Activated CD4-positive, alpha-beta memory T cell treated with anti-CD3 and anti-CD28 coated beads, Interleukin-2, amount 10 ng/mL, durations not matched to agents 7 days and 5 days (primary cell): Measurements from ENCODE around the gene MEIOSIN. TPM values are rescaled to one million over a fixed set of nuclear protein-coding genes. Genes with fewer than 3 reads are reported as not detected.
"Not testable (repeated sequence)": the region's sequence is repeated elsewhere in the genome, so short reads cannot be mapped to it uniquely, and the experiment has no call there.

Experiments used
- CTCF ChIA-PET: fragments of 350-600 bp; sonication (Branson Sonifier 250); formaldehyde crosslinking; loops from one replicate; lab custom pipeline; 2021; ENCODE audit warnings: antibody characterized with exemption, inconsistent platforms; lab: Charles Lee
- POLR2A ChIA-PET: fragments of 350-600 bp; sonication (Branson Sonifier 250); formaldehyde crosslinking; loops from one replicate; lab custom pipeline; 2021; ENCODE audit warnings: antibody characterized with exemption; lab: Charles Lee
- DNase-seq: peaks from one replicate; pipeline ENCODE4 v3.0.0-alpha.2; 2020
- H3K27ac Mint-ChIP-seq: one replicate; pipeline ENCODE4 v1.8.0; 2021; ENCODE audit warnings: mild to moderate bottlenecking, mixed read lengths
- H3K27me3 Mint-ChIP-seq: one replicate; pipeline ENCODE4 v1.8.0; 2021; ENCODE audit warnings: mixed read lengths
- H3K36me3 Mint-ChIP-seq: one replicate; pipeline ENCODE4 v1.8.0; 2021; ENCODE audit warnings: low read depth, mixed read lengths
- H3K4me1 Mint-ChIP-seq: one replicate; pipeline ENCODE4 v1.8.0; 2021; ENCODE audit warnings: mixed read lengths
- H3K4me3 Mint-ChIP-seq: one replicate; pipeline ENCODE4 v1.8.0; 2021; ENCODE audit warnings: mild to moderate bottlenecking, mixed read lengths
- H3K9me3 Mint-ChIP-seq: one replicate; pipeline ENCODE4 v1.8.0; 2021; ENCODE audit warnings: mixed read lengths
- total RNA-seq, 2 experiments: library from RNA; stranded (reverse); gene quantifications; one replicate each; pipeline ENCODE4 v1.2.3, GENCODE V29; 2021

MEIOSIN gene
- total RNA-seq, 2 experiments from 2014 or later, result not detected

DNA sequence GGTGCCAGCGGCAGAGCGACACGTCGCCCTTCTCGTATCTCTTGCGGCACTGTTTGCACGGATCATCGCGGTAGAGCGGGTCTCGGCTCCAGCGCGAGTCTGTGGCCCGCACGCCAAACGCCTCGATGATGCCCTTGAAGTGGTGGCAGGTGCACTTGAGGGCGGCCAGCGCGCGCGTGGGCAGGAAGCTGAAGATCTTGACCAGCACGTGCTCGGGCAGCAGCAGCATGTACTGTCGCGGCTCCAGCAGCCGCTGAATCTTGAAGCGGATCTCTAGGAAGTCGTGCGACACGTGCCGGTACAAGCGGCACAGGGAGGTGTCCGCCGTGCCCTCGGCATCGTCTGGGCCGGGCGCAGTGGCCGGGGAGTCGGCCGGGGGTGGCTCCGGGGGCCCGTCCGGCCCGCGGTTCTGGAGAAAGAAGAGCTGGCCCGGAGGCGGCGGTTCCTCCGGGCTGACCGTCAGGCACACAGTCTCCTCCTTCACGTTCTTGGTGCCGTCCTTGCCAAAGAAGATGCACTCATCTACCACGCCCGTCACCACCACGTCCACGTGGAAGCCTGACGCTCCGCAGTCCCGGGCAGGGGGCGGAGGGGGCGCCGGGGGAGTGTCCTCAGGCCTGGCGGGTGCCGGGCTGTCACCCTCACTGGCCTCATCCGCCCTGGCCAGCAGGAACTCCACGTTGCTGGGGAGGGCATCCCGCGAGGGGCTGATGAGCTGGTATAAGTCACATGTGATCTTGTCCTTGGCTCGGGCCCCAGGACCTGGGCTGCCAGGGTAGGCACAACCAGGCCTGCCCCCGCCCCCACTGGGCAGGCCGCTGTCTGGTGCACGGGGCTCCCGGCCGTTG is 21.2 kb upstream of the MEIOSIN start:
- H3K4me3 Mint-ChIP-seq, result no peak overlapping the region
- H3K9me3 Mint-ChIP-seq, result no peaks in the 10 kb centered on the region
- H3K27ac Mint-ChIP-seq, result no peak overlapping the region
- CTCF ChIA-PET, result no interaction called here
- peaks cover 28% of the 10 kb centered on the region for H3K36me3 Mint-ChIP-seq
- POLR2A ChIA-PET, result interaction anchor here (1.1 kb wide), 1 partner anchor 11 kb away, joined by 3 read pairs; no protein-coding TSS in a partner anchor
- H3K4me1 Mint-ChIP-seq, result peaks cover 26% of the 10 kb centered on the region
- H3K27me3 Mint-ChIP-seq, result no peaks in the 10 kb centered on the region
- DNase-seq, result no peak

DNA sequence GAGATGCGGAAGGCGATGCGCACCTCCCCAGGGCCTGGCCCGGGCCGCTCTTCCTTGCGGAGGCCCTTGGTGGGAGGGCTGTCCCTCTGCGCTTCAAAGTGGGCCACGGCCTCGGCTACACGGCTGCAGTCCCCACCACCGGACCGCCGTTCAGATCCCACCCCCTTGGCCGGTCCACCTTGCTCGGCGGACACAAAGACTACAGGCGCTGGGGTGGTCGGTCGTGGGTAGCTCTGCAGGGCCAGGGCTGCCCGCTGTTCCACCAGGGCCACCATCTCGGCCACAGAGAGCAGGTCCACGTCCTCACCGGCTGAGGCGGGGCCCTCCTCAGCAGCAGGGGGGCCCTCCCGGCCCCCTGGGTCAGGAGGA is 20.6 kb upstream of the MEIOSIN start:
- CTCF ChIA-PET, result no interaction called here
- Mint-ChIP-seq H3K36me3 (peaks cover 28% of the 10 kb centered on the region), H3K9me3 (no peaks in the 10 kb centered on the region), H3K27me3 (no peaks in the 10 kb centered on the region), H3K27ac (no peak overlapping the region), H3K4me3 (no peak overlapping the region), H3K4me1 (peaks cover 30% of the 10 kb centered on the region)
- no peak for DNase-seq
- POLR2A ChIA-PET, result interaction anchor here (1.1 kb wide), 1 partner anchor 11 kb away, joined by 3 read pairs; no protein-coding TSS in a partner anchor

DNA sequence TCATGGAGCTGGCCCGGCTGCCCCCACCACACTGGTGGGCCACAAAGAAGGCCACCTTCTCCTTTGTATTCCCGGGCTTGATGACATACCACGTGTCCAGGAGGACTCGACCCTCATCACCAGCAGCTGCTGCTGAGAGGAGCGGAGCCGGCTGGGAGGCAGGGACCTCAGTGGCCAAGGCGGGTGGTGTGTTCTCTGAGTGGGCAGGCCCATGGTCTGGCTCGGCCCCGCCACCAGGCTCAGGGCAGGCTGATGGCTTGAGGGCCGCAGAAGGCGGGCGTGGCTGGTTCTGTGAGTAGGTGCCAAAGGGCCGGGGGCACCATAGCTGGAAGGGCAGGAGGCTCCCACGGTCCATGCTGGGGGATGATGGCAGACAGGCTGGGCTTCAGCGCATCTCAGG is 20.1 kb upstream of the MEIOSIN start:
- CTCF ChIA-PET, result interaction anchor here (1.0 kb wide), 1 partner anchor 21 kb away, joined by 4 read pairs; the partner anchor contains the start of genes QPCTL and SNRPD2
- H3K4me1 Mint-ChIP-seq, result peaks cover 34% of the 10 kb centered on the region
- DNase-seq, result no peak
- POLR2A ChIA-PET, result interaction anchor here (1.1 kb wide), 1 partner anchor 10 kb away, joined by 3 read pairs; no protein-coding TSS in a partner anchor
- H3K9me3 Mint-ChIP-seq, result no peaks in the 10 kb centered on the region
- H3K36me3 Mint-ChIP-seq, result peaks cover 28% of the 10 kb centered on the region
- no peak overlapping the region for H3K4me3 Mint-ChIP-seq
- no peaks in the 10 kb centered on the region for H3K27me3 Mint-ChIP-seq
- no peak overlapping the region for H3K27ac Mint-ChIP-seq

DNA sequence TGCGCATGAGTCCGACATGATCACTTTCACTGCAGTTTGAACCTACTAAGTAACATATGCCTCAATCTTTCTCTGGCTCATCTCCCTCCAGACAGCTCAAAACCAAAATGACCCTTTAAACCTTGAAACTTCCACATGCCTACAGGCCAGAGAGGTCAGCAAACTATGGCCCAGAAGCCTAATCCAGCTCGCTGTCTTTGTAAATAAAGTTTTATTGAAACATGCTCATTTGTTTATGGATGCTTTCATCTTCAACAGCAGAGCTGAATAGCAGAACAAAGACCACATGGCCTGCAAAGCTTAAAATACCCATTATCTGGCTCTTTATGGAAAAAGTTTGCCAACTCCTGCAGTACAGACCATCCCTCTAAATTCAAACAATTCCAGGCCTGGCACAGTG is 18.1 kb upstream of the MEIOSIN start:
- POLR2A ChIA-PET, result interaction anchor here (1.3 to 4.4 kb wide), 3 partner anchors 8 to 24 kb away, joined by 7 to 31 read pairs (median 29); partner anchors contain the start of genes FBXO46, QPCTL and SNRPD2
- Mint-ChIP-seq H3K9me3 (no peaks in the 10 kb centered on the region), H3K27me3 (no peaks in the 10 kb centered on the region), H3K27ac (no peak overlapping the region), H3K36me3 (peaks cover 32% of the 10 kb centered on the region), H3K4me1 (peaks cover 48% of the 10 kb centered on the region), H3K4me3 (no peak overlapping the region)
- CTCF ChIA-PET, result interaction anchor here (0.9 to 4.6 kb wide), 6 partner anchors 15 to 73 kb away, joined by 3 to 70 read pairs (median 14); partner anchors contain the start of genes FBXO46, QPCTL, SIX5 and SNRPD2
- no peak for DNase-seq

DNA sequence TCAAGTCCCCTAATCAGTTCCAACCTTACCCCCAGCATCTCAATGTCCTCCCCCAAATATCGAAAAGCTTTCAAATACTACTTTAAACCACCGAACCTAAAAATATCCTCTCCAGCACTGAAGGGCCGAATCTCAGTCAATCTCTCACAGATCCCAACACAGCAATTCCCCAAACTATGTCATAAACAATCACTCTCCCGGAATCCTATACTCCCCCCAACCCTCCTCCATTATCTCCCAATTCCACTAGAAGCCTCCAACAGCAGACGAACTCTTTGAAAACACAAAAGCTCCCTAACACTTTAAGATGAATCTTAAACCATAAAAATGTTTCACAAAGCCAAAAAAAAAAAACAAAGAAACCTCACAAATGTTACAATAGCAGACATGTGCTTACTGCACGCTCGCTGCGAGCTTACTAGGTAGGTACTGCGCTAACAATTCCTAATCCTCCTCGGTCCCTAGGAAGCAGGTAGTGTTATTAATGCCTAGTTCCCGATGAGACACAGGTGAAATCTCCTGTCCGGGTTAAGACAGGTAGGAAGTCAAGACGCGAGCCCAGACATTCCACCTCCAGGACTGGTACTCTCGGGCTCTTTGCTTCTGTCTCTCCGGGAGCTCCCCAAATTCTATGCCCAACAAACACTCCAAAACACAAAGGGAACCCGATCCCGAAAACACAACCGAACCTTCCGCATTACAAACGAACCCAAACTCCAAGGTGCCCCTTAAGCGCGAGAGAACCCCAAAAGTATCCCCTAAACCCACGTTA is 16.7 kb upstream of the MEIOSIN start:
- POLR2A ChIA-PET, result interaction anchor here (0.7 to 4.4 kb wide), 12 partner anchors 7 to 248 kb away, joined by 3 to 31 read pairs (median 6); partner anchors contain the start of genes FBXO46, FOSB, IRF2BP1 and QPCTL
- Mint-ChIP-seq H3K4me1 (peaks cover 45% of the 10 kb centered on the region), H3K4me3 (peak overlapping the region; percentile 96), H3K9me3 (no peaks in the 10 kb centered on the region), H3K36me3 (peaks cover 30% of the 10 kb centered on the region), H3K27me3 (no peaks in the 10 kb centered on the region), H3K27ac (peak overlapping the region; percentile 88)
- CTCF ChIA-PET, result interaction anchor here (0.6 to 4.6 kb wide), 22 partner anchors 9 to 826 kb away, joined by 3 to 70 read pairs (median 5); partner anchors contain the start of genes FBXO46, QPCTL, SIX5 and SNRPD2
- no peak for DNase-seq

DNA sequence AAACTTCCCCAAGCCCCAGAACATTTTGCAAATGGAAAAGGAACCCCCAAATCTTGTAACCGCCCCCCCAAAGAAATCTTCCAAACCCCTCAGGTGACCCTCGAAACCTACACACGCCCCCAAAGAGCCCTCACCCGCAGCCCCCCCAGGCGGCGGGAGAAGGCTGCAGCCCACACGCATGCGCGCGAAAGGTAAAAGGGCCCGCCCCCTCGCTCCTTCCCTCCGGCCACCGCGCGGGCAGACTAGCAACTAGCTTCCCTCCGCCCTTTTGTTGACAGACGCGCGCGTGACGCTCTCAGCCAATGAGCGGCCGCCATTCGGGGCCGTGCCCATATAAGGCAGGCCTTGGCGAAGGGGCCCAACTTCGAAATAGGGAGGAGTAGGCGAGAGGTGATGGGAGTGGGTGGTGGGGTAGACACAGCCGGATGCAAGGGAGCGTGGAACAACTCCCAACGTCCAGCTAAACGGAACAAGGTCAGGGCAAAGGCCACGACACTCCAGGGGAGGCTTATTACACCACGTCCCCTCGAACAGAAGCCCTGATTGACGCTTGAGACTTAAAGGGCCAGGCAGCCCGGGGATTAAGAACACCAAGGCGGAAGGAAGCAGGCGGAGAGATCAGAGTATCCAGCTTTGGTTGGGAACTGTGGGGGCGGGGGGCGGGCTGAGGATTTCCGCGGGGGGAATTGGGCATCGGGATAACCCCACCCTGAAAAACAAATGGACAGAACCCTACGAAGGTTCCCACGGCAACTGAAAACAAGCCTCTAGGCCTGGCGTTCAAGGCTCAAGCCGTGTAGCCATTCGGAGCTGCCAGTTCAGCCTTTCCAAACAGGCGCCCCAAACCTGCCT is 15.9 kb upstream of the MEIOSIN start:
- Mint-ChIP-seq H3K9me3 (no peaks in the 10 kb centered on the region), H3K27ac (peak overlapping the region; percentile 88), H3K4me3 (peak overlapping the region; percentile 96), H3K4me1 (peaks cover 47% of the 10 kb centered on the region), H3K36me3 (peaks cover 31% of the 10 kb centered on the region), H3K27me3 (no peaks in the 10 kb centered on the region)
- ChIA-PET POLR2A (interaction anchor here (0.7 to 4.4 kb wide), 15 partner anchors 8 to 249 kb away, joined by 3 to 31 read pairs (median 4); partner anchors contain the start of genes FBXO46, FOSB, IRF2BP1 and QPCTL), CTCF (interaction anchor here (0.6 to 4.6 kb wide), 24 partner anchors 8 to 825 kb away, joined by 3 to 70 read pairs (median 4); partner anchors contain the start of genes FBXO46, QPCTL, SIX5 and SNRPD2)
- DNase-seq, result peak; percentile 99

DNA sequence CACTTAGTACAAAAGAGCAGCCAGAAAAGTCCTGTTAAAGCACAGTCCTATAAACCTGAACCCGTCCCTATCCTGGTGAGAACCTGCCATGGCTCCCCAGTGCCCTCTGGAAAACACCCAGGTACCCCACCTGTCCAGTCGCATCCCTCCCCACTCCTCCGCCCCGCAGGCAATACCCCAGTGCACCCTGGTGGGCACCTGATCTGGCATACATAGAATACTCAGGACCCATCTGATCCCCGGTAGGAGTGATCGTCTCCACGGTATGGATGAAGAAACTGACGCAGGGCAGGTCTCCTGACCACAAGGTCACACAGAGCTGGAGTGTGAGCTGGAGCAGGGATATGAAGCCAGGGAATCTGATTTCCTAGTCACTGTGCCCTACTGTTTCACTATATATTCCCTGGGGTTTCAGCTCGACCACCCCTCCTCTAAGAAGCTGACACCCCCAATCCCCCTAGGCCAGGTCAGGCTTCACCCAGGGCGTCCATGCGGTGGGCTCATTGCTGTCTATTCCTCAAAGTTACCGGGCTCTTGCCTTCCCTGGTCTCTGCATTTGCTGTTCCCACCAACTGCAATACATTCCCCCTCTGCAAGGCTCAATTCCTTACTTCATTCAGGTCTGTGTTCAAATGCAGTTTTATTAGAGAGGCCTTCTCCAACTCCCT is 15.1 kb upstream of the MEIOSIN start:
- ChIA-PET POLR2A (interaction anchor here (1.1 to 4.4 kb wide), 11 partner anchors 8 to 185 kb away, joined by 3 to 31 read pairs (median 8); partner anchors contain the start of genes FBXO46, QPCTL, SIX5 and SNRPD2), CTCF (interaction anchor here (0.6 to 4.6 kb wide), 8 partner anchors 7 to 210 kb away, joined by 3 to 70 read pairs (median 6); partner anchors contain the start of genes FBXO46, QPCTL, SIX5 and SNRPD2)
- Mint-ChIP-seq H3K27ac (peak overlapping the region; percentile 88), H3K4me1 (peaks cover 47% of the 10 kb centered on the region), H3K36me3 (peaks cover 31% of the 10 kb centered on the region), H3K27me3 (no peaks in the 10 kb centered on the region), H3K4me3 (peak overlapping the region; percentile 96), H3K9me3 (no peaks in the 10 kb centered on the region)
- DNase-seq, result no peak

DNA sequence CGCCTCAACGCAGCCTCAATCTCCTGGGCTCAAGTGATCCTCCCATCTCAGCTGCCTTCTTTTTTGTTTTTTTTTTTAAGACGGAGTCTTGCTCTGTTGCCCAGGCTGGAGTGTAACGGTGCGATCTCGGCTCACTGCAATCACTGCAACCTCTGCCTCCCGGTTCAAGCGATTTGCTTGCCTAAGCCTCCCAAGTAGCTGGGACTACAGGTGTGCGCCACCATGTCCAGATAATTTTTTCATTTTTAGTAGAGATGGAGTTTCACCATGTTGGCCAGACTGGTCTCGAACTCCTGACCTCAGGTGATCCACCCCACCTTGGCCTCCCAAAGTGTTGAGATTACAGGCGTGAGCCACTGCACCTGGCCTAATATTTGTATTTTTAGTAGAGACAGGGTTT is 13.2 kb upstream of the MEIOSIN start:
- H3K4me3 Mint-ChIP-seq, H3K27ac Mint-ChIP-seq, H3K9me3 Mint-ChIP-seq, H3K27me3 Mint-ChIP-seq, DNase-seq: not testable (repeated sequence)
- peaks cover 46% of the 10 kb centered on the region for H3K4me1 Mint-ChIP-seq
- ChIA-PET POLR2A (interaction anchor here (1.2 to 2.6 kb wide), 2 partner anchors 10 to 13 kb away, joined by 3 to 11 read pairs; partner anchors contain the start of gene FBXO46), CTCF (interaction anchor here (1.6 kb wide), 1 partner anchor 10 kb away, joined by 9 read pairs; the partner anchor contains the start of gene FBXO46)
- H3K36me3 Mint-ChIP-seq, result peaks cover 32% of the 10 kb centered on the region

DNA sequence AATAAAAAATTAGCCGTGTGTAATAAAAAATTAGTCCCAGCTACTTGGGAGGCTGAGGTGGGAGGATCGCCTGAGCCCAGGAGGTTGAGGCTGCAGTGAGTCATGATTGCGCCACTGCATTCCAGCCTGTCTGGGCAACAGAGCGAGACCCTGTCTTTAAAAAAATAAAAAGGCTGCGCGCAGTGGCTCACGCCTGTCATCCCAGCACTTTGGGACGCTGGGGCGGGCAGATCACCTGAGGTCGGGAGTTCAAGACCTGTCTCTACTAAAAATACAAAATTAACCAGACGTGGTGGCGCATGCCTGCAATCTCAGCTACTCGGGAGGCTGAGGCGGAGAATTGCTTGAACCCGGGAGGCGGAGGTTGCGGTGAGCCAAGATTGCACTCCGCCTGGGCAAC is 4.6 kb upstream of the MEIOSIN start:
- H3K4me1 Mint-ChIP-seq, result peaks cover 38% of the 10 kb centered on the region
- CTCF ChIA-PET, H3K36me3 Mint-ChIP-seq, POLR2A ChIA-PET, H3K27ac Mint-ChIP-seq, H3K4me3 Mint-ChIP-seq, H3K9me3 Mint-ChIP-seq, H3K27me3 Mint-ChIP-seq, DNase-seq: not testable (repeated sequence)

DNA sequence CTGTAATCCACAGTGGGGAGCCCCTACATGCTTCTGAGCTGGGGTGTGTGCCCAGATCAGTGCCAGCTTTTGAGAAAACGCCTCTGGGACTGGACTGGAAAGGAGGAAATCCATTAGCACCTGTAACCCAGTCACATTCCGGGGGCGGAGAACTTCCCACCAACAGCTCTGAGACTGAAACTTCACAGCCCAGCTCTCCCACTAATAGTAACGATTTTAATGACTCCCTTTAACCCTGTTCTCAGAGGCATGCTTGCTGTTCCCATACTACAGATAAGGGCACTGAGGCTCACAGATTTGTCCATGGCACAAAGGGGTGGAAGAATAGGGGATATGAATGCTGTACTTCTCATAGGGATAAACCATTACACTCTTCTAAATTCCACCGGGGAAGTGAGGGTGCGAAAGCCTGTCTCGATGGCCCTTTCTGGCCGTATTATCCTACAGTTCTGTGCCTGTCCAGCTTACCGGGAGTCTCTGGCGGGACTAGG is 3.4 kb upstream of the MEIOSIN start:
- peak overlapping the region; percentile 94 for H3K4me3 Mint-ChIP-seq
- peaks cover 3% of the 10 kb centered on the region for H3K36me3 Mint-ChIP-seq
- CTCF ChIA-PET, result interaction anchor here (1.5 to 4.3 kb wide), 5 partner anchors 10 to 87 kb away, joined by 9 to 24 read pairs (median 14); partner anchors contain the start of genes QPCTL, SIX5 and SNRPD2
- no peaks in the 10 kb centered on the region for H3K9me3 Mint-ChIP-seq
- peak overlapping the region; percentile 79 for H3K27ac Mint-ChIP-seq
- no peak for DNase-seq
- H3K27me3 Mint-ChIP-seq, result no peaks in the 10 kb centered on the region
- POLR2A ChIA-PET, result interaction anchor here (1.0 to 3.2 kb wide), 10 partner anchors 9 to 134 kb away, joined by 3 to 27 read pairs (median 3); partner anchors contain the start of genes DMWD, QPCTL and SIX5
- peaks cover 34% of the 10 kb centered on the region for H3K4me1 Mint-ChIP-seq
